NCI-H446 (cell line): Measurements from ENCODE around the gene KBTBD13.
"Not testable (repeated sequence)": the region's sequence is repeated elsewhere in the genome, so short reads cannot be mapped to it uniquely, and the experiment has no call there.

Experiments used
- DNase-seq, 2 experiments: peaks; one replicate each; lab custom pipeline; 2025; lab: John Stamatoyannopoulos, UW

The KBTBD13 gene

GRCh38 chr15:65089206-65089824, 12.8 kb downstream of the KBTBD13 start:
- DNase-seq: no peak

GRCh38 chr15:65091946-65092770, 15.6 kb downstream of the KBTBD13 start:
- no peak for DNase-seq

GRCh38 chr15:65092911-65093792, 16.6 kb downstream of the KBTBD13 start:
- no peak for DNase-seq

- not testable (repeated sequence) for DNase-seq
These were observed 17.2 kb downstream of the KBTBD13 start for GRCh38 chr15:65093793-65094170.

- no peak for DNase-seq
These were observed 17.9 kb downstream of the KBTBD13 start for GRCh38 chr15:65094294-65094995.

GRCh38 chr15:65095011-65095746, 18.6 kb downstream of the KBTBD13 start:
- DNase-seq: no peak

- DNase-seq: no peak
These were observed 19.2 kb downstream of the KBTBD13 start for GRCh38 chr15:65095747-65096104.

GRCh38 chr15:65096481-65097385, 20.2 kb downstream of the KBTBD13 start:
- DNase-seq: no peak

- DNase-seq: no peak
These were observed 21.2 kb downstream of the KBTBD13 start for GRCh38 chr15:65097651-65098263.

- no peak for DNase-seq
These were observed 22.8 kb downstream of the KBTBD13 start for GRCh38 chr15:65099336-65099735.

GRCh38 chr15:65099801-65100200, 23.3 kb downstream of the KBTBD13 start:
- DNase-seq: not testable (repeated sequence)

- no peak for DNase-seq
These were observed 23.9 kb downstream of the KBTBD13 start for GRCh38 chr15:65100442-65100841.

GRCh38 chr15:65101411-65101890, 24.9 kb downstream of the KBTBD13 start:
- peak in 1 of 2 experiments; percentile 54 for DNase-seq

- DNase-seq: no peak
These were observed 25.6 kb downstream of the KBTBD13 start for GRCh38 chr15:65101891-65102708.

GRCh38 chr15:65102912-65103311, 26.4 kb downstream of the KBTBD13 start:
- no peak for DNase-seq

GRCh38 chr15:65105038-65105437, 28.5 kb downstream of the KBTBD13 start:
- no peak for DNase-seq

- no peak for DNase-seq
These were observed 29.6 kb downstream of the KBTBD13 start for GRCh38 chr15:65106011-65106590.

- DNase-seq: no peak
These were observed 34.2 kb downstream of the KBTBD13 start for GRCh38 chr15:65110676-65111292.
